B cell (primary cell): Measurements from ENCODE around the gene DNAJC7. TPM values are rescaled to one million over a fixed set of nuclear protein-coding genes. Genes with fewer than 3 reads are reported as not detected.

Experiments
- ATAC-seq: fragments of 200-7000 bp; cut with Tn5 transposase; one replicate; pipeline ENCODE4 v1.10.0; 2021; ENCODE audit warnings: low read depth, mild to moderate bottlenecking, moderate number of reproducible peaks, moderate library complexity
- CTCF ChIA-PET: fragments of 350-600 bp; sonication (Branson Sonifier 250); formaldehyde crosslinking; loops from one replicate; lab custom pipeline; 2021; ENCODE audit warnings: antibody characterized with exemption, inconsistent platforms; lab: Charles Lee
- POLR2A ChIA-PET: fragments of 350-600 bp; sonication (Branson Sonifier 250); formaldehyde crosslinking; loops from one replicate; lab custom pipeline; 2021; ENCODE audit warnings: antibody characterized with exemption; lab: Charles Lee
- DNase-seq: peaks from one replicate; pipeline ENCODE4 v3.0.0; 2013
- H2AFZ ChIP-seq: 2 replicates; pipeline ENCODE4 v1.6.1; 2012; ENCODE audit warnings: mild to moderate bottlenecking, low read depth, low read length; ENCODE audit not compliant: insufficient read depth, poor library complexity, severe bottlenecking
- H3K27ac ChIP-seq, 2 donors: 1 replicate in 1 of 2; 2 replicates in 1 of 2; pipeline ENCODE4 v1.5.1; 2012 to 2013; ENCODE audit warnings: low read length in 2 of 2, mild to moderate bottlenecking in 2 of 2, moderate library complexity in 1 of 2
- H3K27me3 ChIP-seq, 4 experiments: fragments of 200-600 bp in 1 of 4; sonication (generic) in 1 of 4; replicated peaks in 1 of 4; 1 replicate in 2 of 4; 2 replicates in 2 of 4; pipeline versions ENCODE4 v1.6.1 to v1.7.0; 2013 to 2016; ENCODE audit warnings: low read length in 3 of 4, mild to moderate bottlenecking in 2 of 4, mixed read lengths in 1 of 4, moderate library complexity in 1 of 4; ENCODE audit not compliant: insufficient read depth in 4 of 4, control insufficient read depth in 3 of 4; ENCODE audit errors: control extremely low read depth in 1 of 4
- H3K36me3 ChIP-seq, 2 experiments: replicated peaks in 1 of 2; 1 replicate in 1 of 2; 2 replicates in 1 of 2; pipeline versions ENCODE4 v1.6.1 to v1.7.1; 2013; ENCODE audit warnings: low read length in 1 of 2; ENCODE audit not compliant: insufficient read depth in 2 of 2, control insufficient read depth in 1 of 2; ENCODE audit errors: control extremely low read depth in 1 of 2, extremely low read depth in 1 of 2
- H3K4me1 ChIP-seq, 2 donors: fragments of 200-600 bp in 1 of 2; sonication (generic) in 1 of 2; 1 replicate in 1 of 2; 2 replicates in 1 of 2; pipeline versions ENCODE4 v1.5.1 to v1.6.1; 2013 to 2017; ENCODE audit warnings: low read length in 2 of 2; ENCODE audit not compliant: control insufficient read depth in 2 of 2, insufficient read depth in 2 of 2
- H3K4me2 ChIP-seq: replicated peaks from 2 replicates; pipeline ENCODE3; 2012; ENCODE audit warnings: mild to moderate bottlenecking, low read depth, low read length; ENCODE audit not compliant: poor library complexity, severe bottlenecking
- H3K4me3 ChIP-seq, 5 experiments: fragments of 200-600 bp in 1 of 5; sonication (generic) in 1 of 5; 1 replicate in 3 of 5; 2 replicates in 2 of 5; pipeline versions ENCODE4 v1.5.1 to v1.7.0; 2011 to 2016; ENCODE audit warnings: low read length in 4 of 5, mild to moderate bottlenecking in 4 of 5, low read depth in 2 of 5, control low read depth in 1 of 5, moderate library complexity in 1 of 5; ENCODE audit not compliant: insufficient read depth in 1 of 5; ENCODE audit errors: control extremely low read depth in 1 of 5, extremely low read depth in 1 of 5
- H3K79me2 ChIP-seq: fragments of 200-600 bp; sonication (generic); one replicate; pipeline ENCODE4 v1.6.0; 2016; ENCODE audit warnings: low read length; ENCODE audit not compliant: control insufficient read depth, insufficient read depth
- H3K9ac ChIP-seq: fragments of 200-600 bp; sonication (generic); 2 replicates; pipeline ENCODE4 v1.6.1; 2017; ENCODE audit warnings: mild to moderate bottlenecking, low read length, moderate library complexity
- H3K9me3 ChIP-seq, 3 donors: one replicate each; pipeline versions ENCODE4 v1.6.1 to v1.7.1; 2013; ENCODE audit warnings: low read length in 2 of 3; ENCODE audit not compliant: control insufficient read depth in 2 of 3, insufficient read depth in 1 of 3; ENCODE audit errors: control extremely low read depth in 1 of 3
- H4K20me1 ChIP-seq: 2 replicates; pipeline ENCODE4 v1.6.0; 2012; ENCODE audit warnings: mild to moderate bottlenecking, low read length; ENCODE audit not compliant: insufficient read depth, control insufficient read depth, poor library complexity, severe bottlenecking
- H3K27ac Mint-ChIP-seq: one replicate; pipeline ENCODE4 v1.8.0; 2021; ENCODE audit warnings: mixed read lengths
- H3K27me3 Mint-ChIP-seq: one replicate; pipeline ENCODE4 v1.8.0; 2021; ENCODE audit warnings: mixed read lengths
- H3K4me1 Mint-ChIP-seq: one replicate; pipeline ENCODE4 v1.8.0; 2021; ENCODE audit warnings: mixed read lengths
- H3K4me3 Mint-ChIP-seq: one replicate; pipeline ENCODE4 v1.8.0; 2021; ENCODE audit warnings: mixed read lengths
- H3K9me3 Mint-ChIP-seq: one replicate; pipeline ENCODE4 v1.8.0; 2022; ENCODE audit warnings: mixed read lengths; ENCODE audit not compliant: insufficient read depth
- EZH2 ChIP-seq: IDR thresholded peaks from 2 replicates; pipeline ENCODE4 v1.6.1; 2012; ENCODE audit warnings: borderline replicate concordance, low read depth, mild to moderate bottlenecking, moderate library complexity, low read length; ENCODE audit not compliant: insufficient read depth, poor library complexity, severe bottlenecking
- WGBS: methylation state at CpG from one replicate; pipeline ENCODE4 v1.1.5; 2013; ENCODE audit warnings: missing lambda C conversion rate; ENCODE audit not compliant: insufficient coverage; 5-methylcytosine and 5-hydroxymethylcytosine counted together
- intact Hi-C: fragments of 100-400 bp; cut with micrococcal nuclease; formaldehyde crosslinking; loops from one replicate; pipeline ENCODE4 v1.10.0; 2022
- polyA plus RNA-seq: library from polyadenylated mRNA; depleted of rRNA; stranded (reverse); fragments of >200 nt; gene quantifications from 2 replicates; pipeline ENCODE4 v1.2.3, GENCODE V29; 2012
- total RNA-seq, 2 donors: library from RNA; stranded (reverse); fragments of 120-200 nt in 1 of 2; gene quantifications; 1 replicate in 1 of 2; 2 replicates in 1 of 2; pipeline versions ENCODE4 v1.2.3 to v1.2.4, GENCODE V29; 2013 to 2022
- TF ChIP-seq, protein P1 (sequence below): fragments of 200-600 bp; IDR thresholded peaks from one replicate; pipeline ENCODE4 v1.8.0; 2022; ENCODE audit warnings: antibody characterized with exemption, mild to moderate bottlenecking

The DNAJC7 gene
- total and polyA plus RNA-seq, 2 donors (not counting 1 experiment from before 2014, with no cell fraction given): 22.0 to 152 TPM

DNA sequence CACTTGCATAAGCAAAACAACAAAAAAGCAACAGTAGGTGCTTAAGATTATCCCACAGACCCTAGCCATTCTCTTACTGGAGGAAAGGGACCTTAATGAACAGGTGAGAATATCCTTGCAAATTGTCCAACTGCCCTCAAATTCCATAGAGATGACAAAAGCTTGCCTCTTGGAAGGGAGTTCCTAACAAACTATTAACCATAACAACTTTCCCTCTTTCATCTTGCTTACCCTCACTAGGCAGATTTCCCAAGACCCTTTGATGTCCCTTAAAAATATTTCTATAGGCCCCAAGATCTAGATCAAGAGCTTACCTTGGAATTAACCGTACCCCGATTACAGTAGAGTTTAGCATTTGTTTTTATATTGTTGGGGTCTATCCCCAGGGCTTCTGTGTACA is 28.8 kb downstream of the DNAJC7 start:
- intact Hi-C loops: no loop called here
- Histone ChIP-seq H3K36me3 (peaks cover 19 to 76% of the 10 kb centered on the region in 2 experiments), H2AFZ (no peak overlapping the region), H3K4me2 (no peak overlapping the region), H3K9me3 (no peaks in the 10 kb centered on the region), H3K79me2 (peaks cover 12% of the 10 kb centered on the region), H3K27me3 (no peaks in the 10 kb centered on the region), H3K27ac (no peak overlapping the region), H3K4me3 (no peak overlapping the region), H3K4me1 (peaks cover 0 to 9% of the 10 kb centered on the region in 2 donors), H3K9ac (no peak overlapping the region), H4K20me1 (no peaks in the 10 kb centered on the region)
- CTCF ChIA-PET: interaction anchor here (0.6 kb wide), 1 partner anchor 1201 kb away, joined by 3 read pairs; no protein-coding TSS in a partner anchor
- ATAC-seq: no peak
- H3K27me3 Mint-ChIP-seq: no peaks in the 10 kb centered on the region
- no peak overlapping the region for H3K4me3 Mint-ChIP-seq
- DNase-seq: no peak
- H3K9me3 Mint-ChIP-seq: no peaks in the 10 kb centered on the region
- no peak overlapping the region for H3K27ac Mint-ChIP-seq
- TF ChIP-seq, protein P1, sequence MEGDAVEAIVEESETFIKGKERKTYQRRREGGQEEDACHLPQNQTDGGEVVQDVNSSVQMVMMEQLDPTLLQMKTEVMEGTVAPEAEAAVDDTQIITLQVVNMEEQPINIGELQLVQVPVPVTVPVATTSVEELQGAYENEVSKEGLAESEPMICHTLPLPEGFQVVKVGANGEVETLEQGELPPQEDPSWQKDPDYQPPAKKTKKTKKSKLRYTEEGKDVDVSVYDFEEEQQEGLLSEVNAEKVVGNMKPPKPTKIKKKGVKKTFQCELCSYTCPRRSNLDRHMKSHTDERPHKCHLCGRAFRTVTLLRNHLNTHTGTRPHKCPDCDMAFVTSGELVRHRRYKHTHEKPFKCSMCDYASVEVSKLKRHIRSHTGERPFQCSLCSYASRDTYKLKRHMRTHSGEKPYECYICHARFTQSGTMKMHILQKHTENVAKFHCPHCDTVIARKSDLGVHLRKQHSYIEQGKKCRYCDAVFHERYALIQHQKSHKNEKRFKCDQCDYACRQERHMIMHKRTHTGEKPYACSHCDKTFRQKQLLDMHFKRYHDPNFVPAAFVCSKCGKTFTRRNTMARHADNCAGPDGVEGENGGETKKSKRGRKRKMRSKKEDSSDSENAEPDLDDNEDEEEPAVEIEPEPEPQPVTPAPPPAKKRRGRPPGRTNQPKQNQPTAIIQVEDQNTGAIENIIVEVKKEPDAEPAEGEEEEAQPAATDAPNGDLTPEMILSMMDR: no peak
- TF ChIP-seq EZH2: no peak
- no CpG with 5 or more reads among the region's 2 CpGs for WGBS
- H3K4me1 Mint-ChIP-seq: peaks cover 7% of the 10 kb centered on the region
- POLR2A ChIA-PET: no interaction called here

DNA sequence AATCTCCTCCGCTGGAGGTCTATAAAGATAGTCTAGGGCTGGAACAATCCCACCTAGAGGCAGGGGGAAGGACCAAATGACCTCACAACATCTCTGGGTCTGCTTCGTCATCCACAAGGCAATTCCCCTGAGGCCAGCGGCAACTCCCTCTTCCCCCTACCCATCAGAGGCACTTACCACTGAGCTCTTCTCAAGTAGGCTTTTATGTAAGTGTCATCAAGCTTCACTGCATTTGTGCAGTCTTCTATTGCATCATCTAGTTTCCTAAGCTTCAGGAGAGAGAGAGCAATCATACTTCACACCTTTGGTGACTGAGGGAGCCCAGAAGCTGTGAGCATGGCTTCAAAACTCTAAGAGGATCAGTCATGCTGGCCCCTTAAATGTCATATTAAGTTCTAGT is 29.6 kb downstream of the DNAJC7 start:
- Mint-ChIP-seq H3K9me3 (no peaks in the 10 kb centered on the region), H3K4me1 (peaks cover 8% of the 10 kb centered on the region), H3K4me3 (no peak overlapping the region), H3K27ac (no peak overlapping the region), H3K27me3 (no peaks in the 10 kb centered on the region)
- peaks cover 15 to 76% of the 10 kb centered on the region in 2 experiments for H3K36me3 ChIP-seq
- H3K9ac ChIP-seq: no peak overlapping the region
- H3K27ac ChIP-seq: no peak overlapping the region
- ChIA-PET CTCF (no interaction called here), POLR2A (interaction anchor here (0.6 to 1.1 kb wide), 2 partner anchors 12 to 21 kb away, joined by 3 to 4 read pairs; no protein-coding TSS in a partner anchor)
- peaks cover 5% of the 10 kb centered on the region for H3K79me2 ChIP-seq
- ATAC-seq (no peak), DNase-seq (no peak)
- TF ChIP-seq, protein P1: no peak
- TF ChIP-seq EZH2: no peak
- no peaks in the 10 kb centered on the region for H3K27me3 ChIP-seq
- peaks cover 0 to 10% of the 10 kb centered on the region in 2 donors for H3K4me1 ChIP-seq
- H4K20me1 ChIP-seq: no peaks in the 10 kb centered on the region
- H2AFZ ChIP-seq: no peak overlapping the region
- intact Hi-C loops: no loop called here
- H3K4me2 ChIP-seq: no peak overlapping the region
- H3K4me3 ChIP-seq: no peak overlapping the region
- 100% methylated on average over 1 of the region's 3 CpGs for WGBS
- no peaks in the 10 kb centered on the region for H3K9me3 ChIP-seq
